Measurements from ENCODE around the gene CYP4F12.
"Not testable (repeated sequence)": the region's sequence is repeated elsewhere in the genome, so short reads cannot be mapped to it uniquely, and the experiment has no call there.

Gene CYP4F12

DNA sequence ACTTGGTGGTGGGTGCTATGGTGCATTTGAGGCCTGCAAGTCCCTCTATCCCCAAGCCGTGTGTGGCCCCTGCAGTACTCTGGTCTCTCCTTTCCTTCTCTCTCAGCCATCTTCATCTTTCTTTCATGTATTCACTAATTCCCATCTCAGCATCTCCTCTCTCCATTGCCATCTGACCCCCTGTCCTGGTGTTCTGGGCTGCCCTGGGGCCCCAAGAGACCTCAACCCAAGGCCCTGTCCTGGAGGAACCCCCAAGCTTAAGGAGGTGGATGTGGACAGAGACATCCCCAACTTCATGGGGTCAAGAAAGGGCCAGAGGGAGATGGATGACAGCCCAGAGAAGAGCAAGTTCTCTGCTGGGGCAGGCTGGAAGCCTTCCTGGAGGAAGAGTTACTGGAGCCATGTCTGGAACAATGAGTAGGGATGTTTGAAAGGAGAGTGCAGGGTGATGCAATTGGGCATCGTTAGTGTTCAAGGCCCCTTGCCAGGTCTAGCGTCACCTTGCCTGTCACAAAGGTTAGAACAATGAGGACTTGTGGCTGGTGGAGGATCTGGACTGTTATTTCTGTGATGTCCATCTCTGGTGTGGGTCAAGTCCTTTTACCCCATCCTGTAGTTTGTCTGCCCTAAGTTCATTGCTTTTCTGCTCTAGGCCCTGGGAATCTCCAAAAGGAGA is 28.7 kb upstream of the CYP4F12 start:
- Histone ChIP-seq H3K27me3 (no peaks in the 10 kb centered on the region), H3K4me3 (ENCODE audit: low read depth, low read length) (no peak overlapping the region), H3K36me3 (no peaks in the 10 kb centered on the region), H3K4me1 (no peaks in the 10 kb centered on the region), H3K9me3 (no peaks in the 10 kb centered on the region)
- TF ChIP-seq, protein P1, sequence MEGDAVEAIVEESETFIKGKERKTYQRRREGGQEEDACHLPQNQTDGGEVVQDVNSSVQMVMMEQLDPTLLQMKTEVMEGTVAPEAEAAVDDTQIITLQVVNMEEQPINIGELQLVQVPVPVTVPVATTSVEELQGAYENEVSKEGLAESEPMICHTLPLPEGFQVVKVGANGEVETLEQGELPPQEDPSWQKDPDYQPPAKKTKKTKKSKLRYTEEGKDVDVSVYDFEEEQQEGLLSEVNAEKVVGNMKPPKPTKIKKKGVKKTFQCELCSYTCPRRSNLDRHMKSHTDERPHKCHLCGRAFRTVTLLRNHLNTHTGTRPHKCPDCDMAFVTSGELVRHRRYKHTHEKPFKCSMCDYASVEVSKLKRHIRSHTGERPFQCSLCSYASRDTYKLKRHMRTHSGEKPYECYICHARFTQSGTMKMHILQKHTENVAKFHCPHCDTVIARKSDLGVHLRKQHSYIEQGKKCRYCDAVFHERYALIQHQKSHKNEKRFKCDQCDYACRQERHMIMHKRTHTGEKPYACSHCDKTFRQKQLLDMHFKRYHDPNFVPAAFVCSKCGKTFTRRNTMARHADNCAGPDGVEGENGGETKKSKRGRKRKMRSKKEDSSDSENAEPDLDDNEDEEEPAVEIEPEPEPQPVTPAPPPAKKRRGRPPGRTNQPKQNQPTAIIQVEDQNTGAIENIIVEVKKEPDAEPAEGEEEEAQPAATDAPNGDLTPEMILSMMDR (IDR thresholded peaks at IDR 0.05; ENCODE audit: low read depth, low read length), result no peak
- no peak for DNase-seq

DNA sequence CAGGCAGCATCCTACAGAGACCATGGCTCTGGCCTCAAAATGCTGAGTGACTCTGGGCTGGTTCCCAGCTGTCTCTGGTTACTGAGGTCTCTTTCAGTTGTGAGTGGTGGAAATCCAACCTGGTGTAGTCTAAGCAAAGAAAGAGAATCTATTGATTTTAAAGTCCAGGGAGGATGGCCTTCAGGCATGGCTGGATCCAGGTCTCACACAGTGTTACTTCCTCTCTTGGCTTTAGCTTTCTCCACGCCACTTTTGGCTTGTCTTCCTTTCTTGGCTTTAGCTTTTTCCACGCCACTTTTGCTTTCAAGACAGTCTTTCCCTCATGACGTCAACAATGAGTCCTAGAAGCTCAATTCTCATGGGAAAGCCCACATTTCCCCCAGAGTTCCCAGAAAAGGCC is 28.1 kb upstream of the CYP4F12 start:
- no peaks in the 10 kb centered on the region for H3K9me3 ChIP-seq
- TF ChIP-seq, protein P1 (IDR thresholded peaks at IDR 0.05; ENCODE audit: low read depth, low read length), result no peak
- no peak for DNase-seq
- H3K36me3 ChIP-seq, result no peaks in the 10 kb centered on the region
- H3K4me1 ChIP-seq, result no peaks in the 10 kb centered on the region
- no peaks in the 10 kb centered on the region for H3K27me3 ChIP-seq
- no peak overlapping the region for H3K4me3 ChIP-seq (ENCODE audit: low read depth, low read length)

DNA sequence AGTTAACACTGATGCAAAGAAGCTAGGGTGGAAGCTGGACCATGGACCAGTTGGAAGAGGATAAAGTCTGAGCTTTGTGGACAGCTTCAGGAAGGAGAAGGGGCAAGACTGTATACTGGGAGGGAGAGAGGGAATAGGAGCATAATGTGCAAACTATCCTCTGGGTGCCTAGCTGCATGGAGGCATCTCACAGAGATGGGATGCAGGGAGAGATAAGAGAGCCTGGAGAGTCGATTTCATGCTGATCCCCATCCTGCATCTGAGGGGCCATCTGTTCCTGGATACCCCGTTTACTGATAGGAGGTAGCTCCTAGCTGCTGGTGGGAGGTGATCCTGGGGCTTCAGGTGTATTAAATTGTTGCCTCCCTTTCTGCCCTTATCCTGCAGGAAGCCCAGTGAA is 23.4 kb upstream of the CYP4F12 start:
- no peaks in the 10 kb centered on the region for H3K9me3 ChIP-seq
- DNase-seq, result no peak
- TF ChIP-seq, protein P1 (IDR thresholded peaks at IDR 0.05; ENCODE audit: low read depth, low read length), result no peak
- H3K36me3 ChIP-seq, result no peaks in the 10 kb centered on the region
- H3K27me3 ChIP-seq, result no peaks in the 10 kb centered on the region
- H3K4me1 ChIP-seq, result no peaks in the 10 kb centered on the region
- no peak overlapping the region for H3K4me3 ChIP-seq (ENCODE audit: low read depth, low read length)

DNA sequence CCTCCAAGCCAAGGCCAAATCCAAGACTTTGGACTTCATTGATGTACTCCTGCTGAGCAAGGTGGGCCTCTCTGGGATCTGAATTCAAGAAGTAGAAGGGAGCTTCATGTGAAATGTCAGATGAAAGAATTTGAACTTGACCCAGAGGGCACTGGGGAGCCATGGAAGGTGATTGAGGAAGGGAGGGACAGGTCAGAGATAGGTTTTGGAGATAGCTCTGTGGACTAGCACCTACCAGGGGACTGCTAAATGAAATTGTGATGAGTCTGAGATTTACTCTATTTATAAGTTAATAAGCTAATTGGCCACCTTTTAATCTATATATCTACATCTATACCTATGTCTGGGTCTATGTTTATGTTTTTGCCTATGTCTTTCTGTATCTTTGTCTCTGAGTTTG is 22.8 kb upstream of the CYP4F12 start:
- not testable (repeated sequence) for H3K4me1 ChIP-seq; H3K27me3 ChIP-seq; H3K9me3 ChIP-seq; DNase-seq; H3K4me3 ChIP-seq (ENCODE audit: low read depth, low read length); H3K36me3 ChIP-seq

DNA sequence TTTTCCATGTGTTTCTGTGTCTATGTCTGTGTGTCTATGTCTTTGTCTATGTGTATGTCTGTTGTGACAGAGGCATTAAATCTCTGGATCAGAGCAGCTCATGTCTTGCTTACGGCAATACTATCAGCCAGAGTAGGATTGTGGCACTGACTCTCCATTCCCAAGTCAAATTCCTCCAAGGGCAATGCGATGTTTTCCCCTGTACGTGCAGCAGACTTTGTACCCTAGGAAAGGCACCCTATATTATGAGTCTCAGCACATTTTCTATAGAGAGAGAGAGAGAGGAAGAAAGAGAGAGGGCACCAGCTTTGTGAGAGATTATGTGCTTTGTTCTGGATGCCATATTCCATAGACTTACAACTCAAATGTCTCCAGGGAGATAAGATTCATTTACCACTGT is 21.1 kb upstream of the CYP4F12 start:
- Histone ChIP-seq H3K36me3 (no peaks in the 10 kb centered on the region), H3K27me3 (no peaks in the 10 kb centered on the region), H3K4me3 (ENCODE audit: low read depth, low read length) (no peak overlapping the region), H3K4me1 (no peaks in the 10 kb centered on the region), H3K9me3 (no peaks in the 10 kb centered on the region)
- DNase-seq, result no peak
- TF ChIP-seq, protein P1 (IDR thresholded peaks at IDR 0.05; ENCODE audit: low read depth, low read length), result no peak

DNA sequence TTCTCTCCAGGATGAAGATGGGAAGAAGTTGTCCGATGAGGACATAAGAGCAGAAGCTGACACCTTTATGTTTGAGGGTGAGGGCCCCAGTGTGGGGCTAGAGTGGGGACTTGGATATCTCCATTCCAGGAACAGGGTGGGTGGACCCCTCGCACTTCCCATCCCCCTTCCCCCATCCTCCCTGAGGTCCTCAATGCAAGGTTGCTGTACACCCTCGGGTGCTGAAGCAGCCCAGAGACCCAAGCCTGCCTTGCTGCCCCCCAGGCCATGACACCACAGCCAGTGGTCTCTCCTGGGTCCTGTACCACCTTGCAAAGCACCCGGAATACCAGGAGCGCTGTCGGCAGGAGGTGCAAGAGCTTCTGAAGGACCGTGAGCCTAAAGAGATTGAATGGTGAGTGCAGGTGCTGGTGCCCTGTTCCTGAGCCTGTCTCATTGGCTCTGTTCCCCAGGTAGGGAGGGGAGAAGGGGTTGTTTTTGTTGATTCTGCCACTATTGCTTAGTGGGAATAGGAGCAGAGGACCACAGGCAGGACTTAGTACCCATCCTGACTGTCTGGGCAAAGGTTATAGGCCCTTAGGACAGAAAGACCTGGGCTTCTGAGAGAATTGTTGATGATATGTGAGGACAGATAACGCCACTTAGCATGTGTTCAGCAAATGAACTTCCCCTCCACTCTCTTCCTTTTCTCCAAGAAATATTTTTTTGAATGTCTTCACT is 20.2 kb upstream of the CYP4F12 start:
- no peaks in the 10 kb centered on the region for H3K9me3 ChIP-seq
- no peaks in the 10 kb centered on the region for H3K27me3 ChIP-seq
- no peaks in the 10 kb centered on the region for H3K36me3 ChIP-seq
- no peak overlapping the region for H3K4me3 ChIP-seq (ENCODE audit: low read depth, low read length)
- no peaks in the 10 kb centered on the region for H3K4me1 ChIP-seq
- TF ChIP-seq, protein P1 (IDR thresholded peaks at IDR 0.05; ENCODE audit: low read depth, low read length), result no peak
- DNase-seq, result no peak
